KMS-11 (cell line): ENCODE results near the gene GRAP2.

ENCODE experiments used
- H2AFZ ChIP-seq: fragments of 200-600 bp; sonication (generic); 2 replicates; pipeline ENCODE4 v1.6.1; 2016; ENCODE audit warnings: antibody characterized with exemption, mixed run types, low read depth
- H3K27ac ChIP-seq: fragments of 200-600 bp; sonication (generic); 2 replicates; pipeline ENCODE4 v1.6.1; 2016; ENCODE audit warnings: mild to moderate bottlenecking, mixed run types
- H3K27me3 ChIP-seq: fragments of 200-600 bp; sonication (generic); 2 replicates; pipeline ENCODE4 v1.6.1; 2017; ENCODE audit warnings: mild to moderate bottlenecking, low read depth, mixed run types, moderate library complexity; ENCODE audit not compliant: insufficient read depth
- H3K36me3 ChIP-seq: fragments of 200-600 bp; sonication (generic); 2 replicates; pipeline ENCODE4 v1.6.1; 2017; ENCODE audit warnings: mild to moderate bottlenecking, mixed run types; ENCODE audit not compliant: insufficient read depth
- H3K4me1 ChIP-seq: fragments of 200-600 bp; sonication (generic); 2 replicates; pipeline ENCODE4 v1.6.1; 2016; ENCODE audit warnings: mild to moderate bottlenecking, low read depth, mixed run types; ENCODE audit not compliant: poor library complexity, severe bottlenecking
- H3K4me2 ChIP-seq: fragments of 200-600 bp; sonication (generic); 2 replicates; pipeline ENCODE4 v1.7.0; 2016; ENCODE audit warnings: mild to moderate bottlenecking, mixed run types
- H3K4me3 ChIP-seq: fragments of 200-600 bp; sonication (generic); IDR thresholded peaks from 2 replicates; pipeline ENCODE4 v1.6.1; 2017; ENCODE audit warnings: low read depth, low read length, mixed read lengths; ENCODE audit not compliant: insufficient read depth
- H3K79me2 ChIP-seq: fragments of 200-600 bp; sonication (generic); 2 replicates; pipeline ENCODE4 v1.6.1; 2016; ENCODE audit warnings: low read depth, mixed run types; ENCODE audit not compliant: insufficient read depth
- H3K9ac ChIP-seq: fragments of 200-600 bp; sonication (generic); 2 replicates; pipeline ENCODE4 v1.6.1; 2016; ENCODE audit warnings: mild to moderate bottlenecking, mixed run types
- H4K20me1 ChIP-seq: fragments of 200-600 bp; sonication (generic); 2 replicates; pipeline ENCODE4 v1.6.1; 2016; ENCODE audit warnings: mild to moderate bottlenecking, mixed run types; ENCODE audit not compliant: insufficient read depth
- CTCF ChIP-seq: fragments of 200-600 bp; sonication (generic); conservative IDR thresholded peaks from 2 replicates; pipeline ENCODE4 v1.6.1; 2017; ENCODE audit warnings: low read depth, mild to moderate bottlenecking, antibody characterized with exemption, low read length, moderate library complexity, mixed read lengths

The GRAP2 gene

GRCh38 chr22:39995393-39996252 lies 94.7 kb downstream of the GRAP2 start:
- no peaks in the 10 kb centered on the region for H3K79me2 ChIP-seq

GRCh38 chr22:39996732-39997131 lies 95.8 kb downstream of the GRAP2 start:
- no peak overlapping the region for H3K9ac ChIP-seq
- TF ChIP-seq CTCF: no peak
- no peak overlapping the region for H3K27ac ChIP-seq
- no peaks in the 10 kb centered on the region for H3K36me3 ChIP-seq
- H2AFZ ChIP-seq: no peak overlapping the region
- H3K4me3 ChIP-seq: no peak overlapping the region
- no peaks in the 10 kb centered on the region for H3K4me1 ChIP-seq
- H4K20me1 ChIP-seq: no peaks in the 10 kb centered on the region
- H3K27me3 ChIP-seq: peaks cover 3% of the 10 kb centered on the region; the same call in 1 of the 2 replicates
- H3K4me2 ChIP-seq: no peak overlapping the region
- H3K79me2 ChIP-seq: no peaks in the 10 kb centered on the region

More at GRCh38 chr22:39995393-39996252, 94.7 kb downstream of the GRAP2 start:
- H3K27me3 ChIP-seq: peaks cover 3% of the 10 kb centered on the region; the same call in 1 of the 2 replicates
- no peak overlapping the region for H3K4me2 ChIP-seq
- no peak for TF ChIP-seq CTCF
- no peak overlapping the region for H3K9ac ChIP-seq
- H3K36me3 ChIP-seq: no peaks in the 10 kb centered on the region
- no peaks in the 10 kb centered on the region for H4K20me1 ChIP-seq
- H3K27ac ChIP-seq: no peak overlapping the region
- H3K4me1 ChIP-seq: no peaks in the 10 kb centered on the region
- H2AFZ ChIP-seq: no peak overlapping the region
- no peak overlapping the region for H3K4me3 ChIP-seq

- Histone ChIP-seq H3K36me3 (no peaks in the 10 kb centered on the region), H2AFZ (no peak overlapping the region), H3K4me3 (no peak overlapping the region), H3K4me2 (no peak overlapping the region), H4K20me1 (no peaks in the 10 kb centered on the region), H3K27me3 (peaks cover 3% of the 10 kb centered on the region; the same call in 1 of the 2 replicates), H3K27ac (no peak overlapping the region), H3K9ac (no peak overlapping the region), H3K79me2 (no peaks in the 10 kb centered on the region), H3K4me1 (no peaks in the 10 kb centered on the region)
- TF ChIP-seq CTCF: no peak
These were observed 96.5 kb downstream of the GRAP2 start for GRCh38 chr22:39997421-39997820.

GRCh38 chr22:39997939-39998726 lies 97.2 kb downstream of the GRAP2 start:
- Histone ChIP-seq H3K4me2 (no peak overlapping the region), H3K79me2 (no peaks in the 10 kb centered on the region), H3K36me3 (no peaks in the 10 kb centered on the region), H3K9ac (no peak overlapping the region), H3K4me1 (no peaks in the 10 kb centered on the region), H3K27me3 (peaks cover 3% of the 10 kb centered on the region; the same call in 1 of the 2 replicates), H3K27ac (no peak overlapping the region), H3K4me3 (no peak overlapping the region), H2AFZ (no peak overlapping the region), H4K20me1 (no peaks in the 10 kb centered on the region)
- TF ChIP-seq CTCF: no peak
